HG02798 (cell line): ENCODE data around the gene RNF111.
"Not testable (repeated sequence)": the region's sequence is repeated elsewhere in the genome, so short reads cannot be mapped to it uniquely, and the experiment has no call there.

ENCODE experiments used
- ATAC-seq: cut with Tn5 transposase; IDR thresholded peaks from one replicate; pipeline ENCODE4 v1.9.1; 2021; ENCODE audit warnings: mild to moderate bottlenecking; ENCODE audit not compliant: unreplicated experiment, poor library complexity

RNF111 gene

GRCh38 chr15:59120937-59121336 lies 133.5 kb downstream of the RNF111 start:
- no peak for ATAC-seq

DNA sequence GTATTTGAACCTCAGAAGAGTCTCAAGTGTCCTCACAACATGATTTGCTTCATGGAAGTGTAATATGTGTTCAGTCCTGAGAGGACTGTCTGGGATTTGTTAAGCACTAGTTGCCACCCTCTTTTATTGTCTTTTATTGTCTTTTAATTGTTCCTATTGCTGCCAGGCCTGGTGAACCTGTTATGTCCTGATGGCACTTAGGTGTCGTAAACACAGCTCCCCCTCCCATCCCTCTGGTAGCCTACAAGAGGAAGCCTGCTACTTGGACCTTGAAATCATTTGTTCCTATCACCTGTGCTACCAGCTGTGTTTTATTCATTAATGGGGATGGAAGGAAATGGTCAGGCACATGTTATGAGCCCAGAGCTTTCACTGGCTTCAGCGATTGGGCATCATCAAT lies 136.8 kb downstream of the RNF111 start:
- ATAC-seq: no peak

DNA sequence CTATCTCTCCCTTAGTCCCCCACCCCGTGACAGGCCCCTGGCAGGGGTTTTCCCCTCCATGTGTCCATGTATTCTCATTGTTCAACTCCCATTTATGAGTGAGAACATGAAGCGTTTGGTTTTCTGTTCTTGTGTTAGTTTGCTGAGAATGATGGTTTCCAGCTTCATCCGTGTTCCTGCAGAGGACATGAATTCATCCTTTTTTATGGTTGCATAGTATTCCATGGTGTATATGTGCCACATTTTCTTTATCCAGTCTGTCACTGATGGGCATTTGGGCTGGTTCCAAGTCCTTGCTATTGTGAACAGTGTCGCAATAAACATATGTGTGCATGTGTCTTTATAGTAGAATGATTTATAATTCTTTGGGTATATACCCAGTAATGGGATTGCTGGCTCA lies 138.2 kb downstream of the RNF111 start:
- ATAC-seq: not testable (repeated sequence)

DNA sequence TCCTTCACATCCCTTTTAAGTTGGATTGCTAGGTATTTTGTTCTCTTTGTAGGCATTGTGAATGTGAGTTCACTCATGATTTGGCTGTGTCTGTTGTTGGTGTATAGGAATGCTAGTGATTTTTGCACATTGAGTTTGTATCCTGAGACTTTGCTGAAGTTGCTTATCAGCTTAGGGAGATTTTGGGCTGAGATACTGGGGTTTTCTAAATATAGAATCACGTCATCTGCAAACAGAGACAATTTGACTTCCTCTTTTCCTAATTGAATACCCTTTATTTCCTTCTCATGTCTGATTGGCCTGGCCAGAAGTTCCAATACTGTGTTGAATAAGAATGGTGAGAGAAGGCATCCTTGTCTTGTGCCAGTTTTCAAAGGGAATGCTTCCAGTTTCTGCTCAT lies 139.8 kb downstream of the RNF111 start:
- ATAC-seq: not testable (repeated sequence)

- no peak for ATAC-seq
These were observed 144.0 kb downstream of the RNF111 start for GRCh38 chr15:59131456-59131855.

DNA sequence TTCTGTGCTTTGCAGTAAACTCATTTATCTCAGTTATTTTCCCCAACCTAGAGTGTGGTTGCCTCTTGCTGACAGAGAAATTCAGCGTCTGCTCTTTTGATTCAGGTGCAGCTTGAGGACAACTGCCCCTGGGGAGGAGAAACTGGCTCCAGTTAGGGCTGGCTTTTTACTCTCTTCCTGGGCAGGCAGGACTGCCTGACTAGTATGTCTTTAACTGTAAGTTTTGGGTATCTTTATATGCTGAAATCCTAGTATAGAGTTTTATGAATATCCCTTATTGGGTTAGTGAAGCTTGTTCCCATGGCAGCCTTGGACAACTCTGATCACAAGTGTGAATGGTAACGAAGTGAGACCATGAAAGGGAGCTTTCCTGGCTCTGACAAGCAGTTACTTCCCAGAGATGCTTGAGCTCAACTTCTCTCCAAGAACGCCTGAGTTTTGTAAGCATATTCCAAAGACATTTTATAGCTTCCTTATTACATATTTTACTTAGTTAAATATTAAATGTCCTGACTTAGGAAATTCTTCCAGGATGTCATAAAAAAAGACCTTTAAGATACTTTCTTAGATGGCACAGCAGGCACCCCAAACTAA lies 144.6 kb downstream of the RNF111 start:
- no peak for ATAC-seq

GRCh38 chr15:59133929-59134427 lies 146.5 kb downstream of the RNF111 start:
- ATAC-seq: no peak

- ATAC-seq: no peak
These were observed 150.1 kb downstream of the RNF111 start for GRCh38 chr15:59137566-59137965.

DNA sequence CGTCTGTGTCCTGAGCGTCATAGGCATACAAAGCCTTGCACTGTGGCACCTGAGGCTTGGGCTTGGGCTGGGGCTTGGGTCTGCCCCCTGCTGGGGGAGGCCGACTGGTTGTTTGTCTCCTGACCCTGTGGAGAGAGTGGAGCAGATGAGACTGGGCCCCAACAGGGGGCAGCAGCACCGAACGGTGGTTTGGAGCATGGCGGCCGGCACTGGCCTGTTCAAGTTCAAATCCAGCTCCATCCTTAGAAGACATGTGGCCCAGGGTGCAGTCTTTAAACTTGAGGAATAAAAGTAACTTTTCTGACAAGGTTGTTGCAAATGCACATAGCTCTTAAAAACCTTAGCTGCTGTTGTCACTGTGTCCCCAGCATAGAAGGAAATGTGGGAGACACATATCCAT lies 150.8 kb downstream of the RNF111 start:
- peak; percentile 71 for ATAC-seq

GRCh38 chr15:59140422-59141226 lies 153.2 kb downstream of the RNF111 start:
- ATAC-seq: no peak

DNA sequence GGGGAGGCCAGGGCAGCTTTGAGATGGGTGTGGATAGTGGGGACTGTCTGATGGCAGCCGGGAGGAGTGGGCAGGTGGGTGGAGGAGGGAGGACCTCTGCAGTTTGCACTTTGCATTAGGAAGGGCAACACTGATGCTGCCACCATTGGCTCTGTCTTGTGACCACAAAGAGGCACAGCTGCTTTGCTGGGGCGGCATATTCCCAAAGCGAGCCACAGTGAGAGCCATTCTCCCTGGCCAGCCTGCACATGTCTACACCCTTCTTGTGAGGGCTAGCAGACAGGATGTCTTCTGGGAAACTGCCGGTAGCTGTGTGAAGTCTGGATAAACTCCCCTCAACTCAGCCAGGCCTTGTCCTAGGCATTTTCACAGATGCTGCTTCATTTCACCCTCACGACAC lies 155.8 kb downstream of the RNF111 start:
- ATAC-seq: no peak

GRCh38 chr15:59144594-59144993 lies 157.1 kb downstream of the RNF111 start:
- ATAC-seq: not testable (repeated sequence)
